GM18502 (cell line): Measurements from ENCODE around the gene ARSB.
"Not testable (repeated sequence)": the region's sequence is repeated elsewhere in the genome, so short reads cannot be mapped to it uniquely, and the experiment has no call there.

Source experiments
- ATAC-seq: cut with Tn5 transposase; IDR thresholded peaks from one replicate; pipeline ENCODE4 v1.9.1; 2021; ENCODE audit warnings: mild to moderate bottlenecking; ENCODE audit not compliant: unreplicated experiment, poor library complexity

ARSB gene

GRCh38 chr5:78855026-78855425 lies 130.1 kb downstream of the ARSB start:
- no peak for ATAC-seq

- ATAC-seq, result not testable (repeated sequence)
Observed at GRCh38 chr5:78851891-78852290, 133.2 kb downstream of the ARSB start.

GRCh38 chr5:78845470-78845869 lies 139.6 kb downstream of the ARSB start:
- no peak for ATAC-seq

DNA sequence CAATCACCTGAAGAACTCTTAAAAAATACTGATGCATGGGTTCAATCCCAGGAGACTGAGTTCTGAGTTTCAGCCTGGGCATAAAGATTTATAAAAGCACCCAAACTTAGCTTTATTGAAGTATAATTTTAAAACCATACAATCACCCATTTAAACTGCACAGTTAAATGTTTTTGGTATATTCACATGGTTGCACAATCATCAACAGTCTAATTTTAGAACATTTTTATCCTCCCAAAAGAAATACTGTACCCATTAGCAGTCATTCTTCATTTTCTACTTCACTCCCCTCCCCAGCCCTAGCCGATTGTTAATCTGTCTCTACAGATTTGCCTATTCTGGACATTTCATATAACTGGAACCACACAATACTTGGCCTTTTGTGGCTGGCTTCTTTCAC lies 141.7 kb downstream of the ARSB start:
- no peak for ATAC-seq

DNA sequence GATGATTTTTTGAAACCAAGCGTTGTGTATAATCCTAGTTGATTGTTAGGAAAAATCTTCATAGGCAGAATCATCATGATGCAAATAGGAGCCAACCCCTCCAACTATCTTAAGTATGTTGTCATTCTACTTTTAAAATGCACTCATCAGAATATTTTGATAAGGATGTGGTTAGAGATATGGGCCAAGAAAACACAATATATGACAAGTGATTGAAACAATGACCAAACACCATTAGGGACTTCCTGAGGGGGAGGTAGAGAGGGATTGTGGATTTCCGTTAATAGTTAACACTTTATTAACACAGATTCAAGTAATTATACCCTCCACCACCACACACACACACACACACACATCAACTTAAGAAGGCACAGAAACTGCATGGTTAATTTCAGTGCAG lies 143.3 kb downstream of the ARSB start:
- ATAC-seq, result no peak

GRCh38 chr5:78838753-78839152 lies 146.4 kb downstream of the ARSB start:
- ATAC-seq, result no peak

- ATAC-seq, result no peak
Observed at GRCh38 chr5:78837836-78838235, 147.3 kb downstream of the ARSB start.

GRCh38 chr5:78835176-78835575 lies 149.9 kb downstream of the ARSB start:
- no peak for ATAC-seq

- ATAC-seq, result no peak
Observed at GRCh38 chr5:78833284-78833683, 151.8 kb downstream of the ARSB start.

- no peak for ATAC-seq
Observed at GRCh38 chr5:78830528-78831046, 154.5 kb downstream of the ARSB start.

GRCh38 chr5:78829811-78830527 lies 155.1 kb downstream of the ARSB start:
- ATAC-seq, result no peak

DNA sequence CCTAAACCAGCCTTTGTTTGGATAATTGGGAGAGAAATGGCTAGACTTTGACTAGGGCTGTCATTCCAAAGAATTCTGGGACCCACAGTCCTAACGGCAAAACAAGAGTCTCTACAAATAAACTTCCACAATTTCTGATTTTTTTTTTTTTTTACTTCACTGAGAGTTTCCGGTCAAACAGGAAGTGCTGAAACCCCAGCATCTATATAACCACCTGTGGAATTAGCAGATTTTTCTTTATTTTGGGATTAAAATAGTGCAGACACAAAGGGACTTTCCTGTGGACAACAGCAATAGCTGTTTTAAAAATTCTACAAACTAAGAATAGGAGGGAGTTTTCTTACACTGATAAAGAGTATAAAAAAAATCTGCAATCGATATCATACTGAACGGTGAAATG lies 157.4 kb downstream of the ARSB start:
- no peak for ATAC-seq

- no peak for ATAC-seq
Observed at GRCh38 chr5:78824831-78825281, 160.3 kb downstream of the ARSB start.

DNA sequence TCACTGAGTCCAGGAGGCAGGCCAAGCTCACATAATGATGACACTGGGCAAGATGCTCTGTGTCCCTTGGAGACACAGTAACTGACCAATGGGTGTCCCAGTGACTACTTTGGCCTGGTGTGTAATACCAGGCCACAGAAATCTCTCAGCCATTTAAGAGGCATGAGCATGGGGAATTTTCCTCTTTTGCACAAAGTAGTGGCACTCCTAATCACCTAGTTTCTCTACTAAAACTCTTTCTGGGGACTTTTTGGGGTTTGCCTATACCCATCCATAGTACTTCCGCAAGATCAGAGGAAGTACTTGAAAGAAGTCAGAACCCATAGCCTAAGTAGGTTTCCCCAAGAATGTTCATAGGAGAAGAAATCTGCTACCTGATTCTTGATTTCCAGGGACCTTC lies 161.9 kb downstream of the ARSB start:
- no peak for ATAC-seq

DNA sequence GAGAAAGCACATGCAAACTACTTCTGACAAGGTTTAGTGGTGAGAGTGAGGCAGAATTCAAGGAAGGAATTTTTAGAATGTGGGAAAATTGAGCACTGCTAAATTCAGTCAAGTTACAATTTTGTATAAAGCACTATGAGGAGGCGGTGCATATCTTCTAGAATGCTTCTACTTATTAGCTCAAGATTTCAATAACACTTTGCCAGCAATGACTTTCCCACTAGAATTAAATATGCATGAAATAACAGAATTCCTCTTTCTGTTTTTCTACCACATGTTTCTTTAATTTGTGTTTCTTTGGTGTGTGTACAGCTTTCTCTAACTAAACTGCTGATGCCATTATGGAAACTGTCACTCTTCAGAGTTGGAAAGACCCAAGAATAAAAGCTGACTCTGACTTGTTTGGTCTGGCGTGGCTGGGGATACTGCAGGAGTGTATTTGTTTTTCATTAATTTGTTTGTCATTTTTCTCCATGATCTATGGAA lies 163.5 kb downstream of the ARSB start:
- ATAC-seq, result no peak

GRCh38 chr5:78819707-78820106 lies 165.4 kb downstream of the ARSB start:
- ATAC-seq, result no peak

GRCh38 chr5:78819166-78819565 lies 165.9 kb downstream of the ARSB start:
- no peak for ATAC-seq

DNA sequence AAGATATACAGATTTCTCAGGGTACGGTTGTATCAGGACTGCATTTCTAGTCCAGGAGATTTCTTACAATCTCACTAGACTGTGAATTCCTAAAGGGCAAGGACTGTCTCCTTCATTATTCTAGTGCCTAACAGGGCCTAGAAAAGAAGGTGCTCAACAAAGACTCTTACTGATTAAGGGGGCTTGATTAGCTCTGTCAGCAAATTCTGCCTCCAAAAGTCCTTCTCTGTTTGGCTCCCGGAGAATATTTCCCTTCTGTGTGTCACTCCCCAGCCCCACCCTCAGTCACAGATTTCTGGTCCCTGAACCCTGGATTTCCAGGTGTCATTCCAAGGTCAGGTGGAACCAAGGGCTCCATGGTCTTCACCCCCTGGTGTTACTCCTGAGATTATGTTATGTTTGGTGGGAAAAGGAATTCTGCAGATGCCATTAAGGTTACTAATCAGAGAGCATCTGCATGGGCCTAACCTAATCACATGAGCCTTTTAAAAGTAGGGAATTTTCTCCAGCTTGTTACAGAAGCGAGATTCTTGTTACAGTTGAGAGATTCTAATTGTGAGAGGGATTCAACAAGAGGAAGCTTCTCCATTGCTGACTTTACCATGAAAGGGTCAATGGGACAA lies 168.9 kb downstream of the ARSB start:
- no peak for ATAC-seq

GRCh38 chr5:78813906-78814530 lies 171.1 kb downstream of the ARSB start:
- ATAC-seq, result no peak

- ATAC-seq, result no peak
Observed at GRCh38 chr5:78813286-78813685, 171.8 kb downstream of the ARSB start.

- ATAC-seq, result no peak
Observed at GRCh38 chr5:78811866-78812265, 173.2 kb downstream of the ARSB start.
